ENCODE results near the gene FRMD4A.
"Not testable (repeated sequence)": the region's sequence is repeated elsewhere in the genome, so short reads cannot be mapped to it uniquely, and the experiment has no call there.

Gene FRMD4A

DNA sequence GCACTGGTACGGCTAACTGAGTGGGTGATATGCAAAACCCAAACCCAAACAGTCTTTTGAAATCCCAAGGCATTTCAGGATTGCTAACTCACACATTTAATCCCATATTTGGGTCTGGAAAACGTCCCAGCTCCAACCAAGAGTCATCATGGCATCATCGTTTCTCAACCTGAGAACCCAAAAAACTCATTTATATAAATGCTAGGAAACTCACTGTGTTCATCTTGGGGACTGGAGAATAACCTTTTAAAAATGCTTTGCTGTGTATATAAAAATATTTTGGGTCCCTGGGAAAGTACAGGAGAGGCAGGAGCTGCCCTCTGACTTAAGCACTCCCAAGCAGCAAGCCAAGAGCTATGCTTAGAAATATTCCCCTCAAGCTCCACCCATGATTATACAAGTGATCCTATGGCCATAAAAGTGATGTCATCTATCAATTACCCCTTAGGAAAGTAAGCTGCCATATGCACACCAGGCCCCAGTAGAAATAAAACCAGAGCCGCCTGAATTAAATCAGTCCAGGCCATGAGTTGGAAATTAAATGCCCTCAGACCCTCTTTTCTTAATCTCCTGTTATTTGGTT, 352.1 kb downstream of the FRMD4A start:
- DNase-seq (ENCODE audit: low spot score) = no peak

DNA sequence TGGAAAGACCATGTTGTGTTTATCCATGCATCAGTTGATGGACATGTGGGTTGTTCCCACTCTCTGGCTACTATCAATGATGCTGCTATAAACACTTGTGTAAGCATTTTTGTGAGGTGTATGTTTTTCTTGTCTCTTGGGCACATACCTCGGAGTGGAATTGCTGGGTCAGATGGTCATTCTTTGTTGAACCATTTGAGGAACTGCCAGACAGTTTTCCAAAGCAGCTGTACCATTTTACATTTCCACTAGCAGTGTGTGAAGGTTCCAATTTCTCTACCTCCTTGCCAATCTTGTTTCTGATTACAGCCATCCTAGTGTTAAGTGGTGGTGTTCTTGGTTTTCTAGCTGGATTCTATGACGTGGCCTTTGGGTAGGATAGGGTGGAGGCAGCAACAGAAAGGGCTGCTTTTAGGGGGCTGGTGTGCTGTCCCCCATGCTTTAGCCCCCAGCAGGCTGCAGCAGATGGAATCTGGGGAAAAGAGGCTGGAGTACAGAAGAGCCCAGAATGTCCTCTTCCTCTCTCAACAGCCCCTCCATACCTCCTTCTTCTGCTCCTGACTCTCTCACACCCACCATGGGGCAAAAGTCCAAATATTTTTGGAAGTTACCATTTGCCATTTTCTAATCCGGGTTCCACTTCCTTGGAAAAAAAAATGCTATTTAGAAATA, 352.7 kb downstream of the FRMD4A start:
- no peak for DNase-seq (ENCODE audit: low spot score)

DNA sequence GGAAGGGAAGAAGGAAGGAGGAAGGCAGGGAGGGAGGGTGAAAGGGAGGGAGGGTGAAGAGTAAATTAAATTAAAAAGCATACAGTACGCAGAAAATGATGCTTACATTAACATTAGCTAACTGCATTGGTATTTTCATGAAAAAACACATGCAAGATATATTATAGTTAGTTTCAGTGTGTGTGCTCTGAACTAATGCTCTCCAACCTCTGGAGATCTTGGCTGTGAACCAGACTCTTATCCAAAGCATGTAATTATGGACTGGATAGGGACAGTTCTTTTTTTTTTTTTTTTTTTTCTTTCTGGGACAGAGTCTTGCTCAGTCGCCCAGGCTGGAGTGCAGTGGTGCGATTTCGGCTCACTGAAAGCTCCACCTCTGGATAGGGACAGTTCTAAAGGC, 357.0 kb downstream of the FRMD4A start:
- no peak for DNase-seq (ENCODE audit: low spot score)

- DNase-seq (ENCODE audit: low spot score) = no peak
These were observed 358.1 kb downstream of the FRMD4A start for GRCh38 chr10:13972609-13973008.

DNA sequence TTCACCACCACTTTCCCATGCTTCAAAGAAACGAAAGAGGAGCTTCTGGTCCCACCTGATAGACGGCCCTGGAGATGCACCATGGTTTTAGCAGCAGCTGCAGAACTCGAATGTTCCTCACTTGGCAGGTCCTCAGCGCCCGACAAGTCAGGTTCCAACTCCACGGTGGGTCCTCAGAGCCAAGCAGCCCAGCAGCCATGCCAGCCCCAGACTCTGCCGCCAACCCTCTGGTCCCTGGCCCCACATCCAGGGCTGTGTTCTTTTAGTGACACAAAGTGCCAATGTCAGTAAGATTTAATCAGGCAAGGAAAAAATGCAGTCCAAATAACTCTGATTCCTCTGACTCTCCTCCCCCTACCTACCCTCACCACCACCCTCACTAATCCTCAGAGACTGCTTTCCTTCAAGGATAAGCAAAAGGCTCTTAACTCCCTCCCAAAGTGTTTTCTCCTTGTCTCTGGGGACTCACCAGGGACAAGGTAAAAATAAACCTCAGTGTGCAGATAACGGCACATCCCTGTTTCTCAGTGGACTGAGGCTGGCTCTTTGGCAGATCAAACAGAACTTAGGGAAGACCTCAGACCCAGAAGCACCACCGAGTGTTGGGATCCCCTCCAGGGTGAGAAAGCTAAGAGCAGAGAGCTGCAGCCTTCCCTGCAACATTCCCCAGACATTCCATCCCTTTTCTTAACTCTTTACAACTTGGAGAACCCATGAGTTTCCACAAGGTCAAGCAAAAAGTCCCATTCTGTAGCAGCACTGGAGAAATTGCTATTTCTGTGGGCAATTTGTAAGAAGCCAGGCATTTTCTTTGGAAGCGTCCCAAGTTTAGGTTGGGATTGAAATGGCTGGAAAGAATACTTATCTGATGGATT, 358.9 kb downstream of the FRMD4A start:
- DNase-seq (ENCODE audit: low spot score) = no peak

GRCh38 chr10:13970957-13971353, 359.8 kb downstream of the FRMD4A start:
- DNase-seq (ENCODE audit: low spot score) = no peak

GRCh38 chr10:13970236-13970956, 360.3 kb downstream of the FRMD4A start:
- no peak for DNase-seq (ENCODE audit: low spot score)

- DNase-seq (ENCODE audit: low spot score) = no peak
These were observed 361.0 kb downstream of the FRMD4A start for GRCh38 chr10:13969792-13970140.

DNA sequence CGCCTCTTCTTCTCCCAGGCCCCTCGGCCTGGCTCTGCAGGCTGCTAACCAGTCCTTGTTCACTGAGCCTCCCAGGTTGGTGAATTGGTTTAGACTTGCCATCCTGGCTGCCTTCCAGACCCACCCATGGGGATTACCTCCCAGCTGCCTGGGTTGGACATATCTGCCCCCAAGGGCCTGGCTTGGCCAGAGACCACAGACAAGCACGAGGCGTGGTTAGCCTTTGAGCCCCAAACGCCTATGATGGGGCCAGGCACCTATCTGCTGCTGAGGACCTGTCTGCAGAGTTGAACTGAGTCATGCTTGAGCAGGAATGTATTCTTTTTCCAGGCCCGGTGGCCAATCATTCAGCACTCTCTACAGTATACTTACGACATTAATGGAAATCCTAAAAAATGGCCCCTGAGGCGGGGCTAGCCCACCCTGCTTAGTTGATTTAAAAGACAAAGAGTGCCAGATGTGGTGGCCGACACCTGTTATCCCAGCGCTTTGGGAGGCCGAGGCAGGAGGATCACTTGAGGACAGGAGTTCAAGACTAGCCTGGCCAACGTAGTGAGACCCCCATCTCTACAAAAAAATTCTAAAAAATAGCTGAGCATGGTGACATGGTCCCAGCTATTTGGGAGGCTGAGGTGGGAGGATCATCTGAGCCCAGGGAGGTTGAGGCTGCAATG, 361.5 kb downstream of the FRMD4A start:
- DNase-seq (ENCODE audit: low spot score) = peak; percentile 44

DNA sequence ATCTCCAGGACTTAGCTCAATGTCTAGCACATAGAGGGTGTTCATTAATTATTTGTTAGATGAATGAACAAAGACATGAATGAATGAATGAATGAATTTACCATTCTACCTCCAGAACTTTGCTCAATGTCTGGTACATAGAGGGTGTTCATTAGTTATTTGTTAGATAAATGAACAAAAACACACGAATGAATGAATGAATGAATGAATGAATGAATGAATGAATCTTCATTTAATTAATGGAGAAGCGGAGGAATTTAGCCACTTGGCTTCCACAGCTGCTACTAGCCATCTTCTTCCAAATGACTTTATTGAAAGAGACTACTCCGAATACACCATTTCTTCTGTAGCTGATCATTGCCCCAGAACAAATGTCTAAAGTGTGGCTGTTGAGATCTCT, 368.9 kb downstream of the FRMD4A start:
- DNase-seq (ENCODE audit: low spot score) = no peak

- DNase-seq (ENCODE audit: low spot score) = peak; percentile 89
These were observed 369.6 kb downstream of the FRMD4A start for GRCh38 chr10:13961097-13961496.

GRCh38 chr10:13960603-13961002, 370.1 kb downstream of the FRMD4A start:
- DNase-seq (ENCODE audit: low spot score) = no peak

DNA sequence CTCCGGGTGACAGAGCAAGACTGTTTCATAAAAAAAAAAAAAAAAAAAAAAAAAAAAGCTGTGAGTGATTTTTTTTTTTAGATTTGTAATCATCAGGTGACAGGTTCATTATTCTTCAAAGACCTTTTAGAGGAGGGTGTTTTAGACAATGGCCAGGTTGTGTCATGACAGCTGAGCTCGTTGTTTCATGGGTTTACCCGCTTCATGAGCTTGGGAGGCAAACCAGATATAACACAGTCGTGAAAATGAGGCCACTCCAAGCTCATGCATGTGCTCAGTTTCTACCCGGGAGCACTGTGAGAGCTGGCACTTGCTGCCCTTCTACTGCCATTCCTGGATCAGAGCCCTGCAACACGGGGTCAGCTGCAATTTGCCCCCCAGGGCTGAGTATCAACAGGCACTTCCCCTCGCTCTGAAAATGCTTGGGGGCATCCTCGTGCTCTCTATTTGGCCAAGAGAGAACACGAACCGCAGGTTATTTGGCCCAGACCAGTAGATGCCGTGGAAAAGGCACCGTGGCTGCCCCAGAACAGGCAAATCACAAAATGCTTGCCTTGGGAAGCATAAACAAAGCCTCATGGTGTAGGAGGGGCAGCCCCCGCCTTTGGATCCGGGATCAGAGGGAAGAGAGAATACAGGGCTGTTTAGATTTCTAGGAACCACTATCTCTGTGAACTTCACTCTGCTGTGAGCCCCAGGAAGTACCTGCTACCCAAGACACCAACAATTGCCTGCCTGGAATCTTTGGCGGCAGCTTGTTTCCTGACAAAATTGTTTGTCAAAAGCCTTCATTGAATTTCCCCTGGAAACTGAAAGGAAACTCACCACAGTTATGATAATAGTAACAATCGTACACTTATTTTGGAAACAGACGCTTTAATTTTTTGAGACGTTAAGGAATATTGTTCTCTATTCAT, 371.0 kb downstream of the FRMD4A start:
- no peak for DNase-seq (ENCODE audit: low spot score)

- DNase-seq (ENCODE audit: low spot score) = no peak
These were observed 372.9 kb downstream of the FRMD4A start for GRCh38 chr10:13957856-13958255.

- DNase-seq (ENCODE audit: low spot score) = no peak
These were observed 373.9 kb downstream of the FRMD4A start for GRCh38 chr10:13956826-13957225.

DNA sequence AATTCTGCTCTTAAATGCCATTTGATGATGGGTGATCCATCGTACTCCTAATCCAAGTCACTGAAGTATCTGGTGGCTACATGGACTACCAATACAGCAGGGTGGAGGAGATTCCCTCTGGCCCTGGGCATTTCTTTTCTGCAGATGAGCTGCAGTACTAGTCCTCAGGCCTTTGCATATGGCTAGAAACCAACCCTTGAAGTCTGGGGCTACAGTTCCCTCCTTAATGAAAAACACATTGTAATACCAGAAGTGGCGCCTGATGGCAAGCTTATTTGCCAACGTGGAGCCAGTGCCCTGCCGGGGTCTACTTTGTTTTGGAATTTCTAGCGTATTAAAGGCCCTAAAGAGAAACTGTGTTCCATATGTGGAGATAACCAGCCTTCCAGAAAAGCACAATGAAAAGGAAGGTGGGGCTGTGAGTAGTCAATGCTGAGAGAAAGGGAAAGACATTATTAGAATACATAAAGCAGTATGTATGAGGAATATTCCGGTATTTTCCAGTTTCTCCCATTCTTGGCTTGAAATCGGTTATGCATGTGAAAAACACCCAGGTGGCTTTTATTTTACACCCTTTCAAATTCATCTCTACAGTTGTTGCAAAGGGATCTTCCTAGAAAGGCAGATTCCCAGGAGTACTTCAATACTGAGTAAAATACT, 375.2 kb downstream of the FRMD4A start:
- DNase-seq (ENCODE audit: low spot score) = no peak

- not testable (repeated sequence) for DNase-seq (ENCODE audit: low spot score)
These were observed 376.5 kb downstream of the FRMD4A start for GRCh38 chr10:13954195-13954594.

- no peak for DNase-seq (ENCODE audit: low spot score)
These were observed 377.4 kb downstream of the FRMD4A start for GRCh38 chr10:13953371-13953770.

DNA sequence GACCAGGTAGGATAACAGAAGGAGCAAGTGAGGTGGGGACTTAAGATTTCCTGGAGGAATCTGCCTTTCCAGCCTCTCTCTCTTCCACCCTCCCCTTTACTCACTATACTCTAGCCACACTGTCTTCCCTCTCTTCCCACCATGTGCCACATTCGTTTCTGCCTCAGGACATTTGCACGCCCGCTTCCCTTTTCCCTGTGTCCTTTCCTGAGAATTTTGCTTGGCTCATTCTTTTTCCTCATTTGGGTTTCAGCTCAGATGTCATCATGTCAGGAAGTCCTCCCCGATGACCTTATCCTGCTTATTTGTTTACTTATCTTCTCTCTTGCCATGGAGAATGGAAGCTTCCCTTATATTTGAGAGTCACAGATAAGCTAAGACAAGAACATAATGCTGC, 380.2 kb downstream of the FRMD4A start:
- DNase-seq (ENCODE audit: low spot score) = peak; percentile 12

GRCh38 chr10:13949844-13950542, 380.7 kb downstream of the FRMD4A start:
- peak; percentile 93 for DNase-seq (ENCODE audit: low spot score)
